Naive thymus-derived CD8-positive, alpha-beta T cell (primary cell): ENCODE results near the gene ACTL7A. TPM values are rescaled to one million over a fixed set of nuclear protein-coding genes. Genes with fewer than 3 reads are reported as not detected.

Experiments
- ATAC-seq, 2 donors: fragments of 150-1000 bp; cut with Tn5 transposase in 1 of 2; sonication (Bioruptor Pico), chemical (Tn5 transposase) in 1 of 2; 1 replicate in 1 of 2; 2 replicates in 1 of 2; pipeline ENCODE4 v1.10.0; 2021; ENCODE audit warnings: mild to moderate bottlenecking in 2 of 2, moderate library complexity in 2 of 2
- POLR2A ChIA-PET: fragments of 350-600 bp; sonication (Branson Sonifier 250); formaldehyde crosslinking; loops from one replicate; lab custom pipeline; 2021; ENCODE audit warnings: antibody characterized with exemption; lab: Charles Lee
- DNase-seq, 10 donors: peaks; one replicate each; pipeline versions ENCODE4 v3.0.0 to v3.0.0-alpha.2; 2020 to 2022
- H3K27ac Mint-ChIP-seq, 10 donors: one replicate each; pipeline ENCODE4 v1.8.0; 2020 to 2022; ENCODE audit warnings: mild to moderate bottlenecking in 10 of 10, mixed read lengths in 10 of 10, moderate library complexity in 4 of 10, inconsistent platforms in 1 of 10
- H3K27me3 Mint-ChIP-seq, 5 donors: one replicate each; pipeline ENCODE4 v1.8.0; 2021 to 2022; ENCODE audit warnings: mixed read lengths in 5 of 5
- H3K36me3 Mint-ChIP-seq, 3 donors: one replicate each; pipeline ENCODE4 v1.8.0; 2020 to 2022; ENCODE audit warnings: mixed read lengths in 3 of 3, mild to moderate bottlenecking in 2 of 3, inconsistent platforms in 1 of 3
- H3K4me1 Mint-ChIP-seq, 4 donors: one replicate each; pipeline ENCODE4 v1.8.0; 2021 to 2022; ENCODE audit warnings: mixed read lengths in 4 of 4
- H3K4me3 Mint-ChIP-seq, 10 donors: one replicate each; pipeline ENCODE4 v1.8.0; 2020 to 2022; ENCODE audit warnings: mild to moderate bottlenecking in 10 of 10, mixed read lengths in 10 of 10, moderate library complexity in 6 of 10, inconsistent platforms in 1 of 10
- H3K9me3 Mint-ChIP-seq, 9 donors: one replicate each; pipeline ENCODE4 v1.8.0; 2020 to 2022; ENCODE audit warnings: mixed read lengths in 9 of 9, mild to moderate bottlenecking in 3 of 9, inconsistent platforms in 1 of 9, moderate library complexity in 1 of 9
- polyA plus RNA-seq, 3 donors: library from polyadenylated mRNA; unstranded; fragments of 300-500 nt; fragmentation: Illumina TruSeq; gene quantifications; one replicate each; pipeline ENCODE4 v1.2.3, GENCODE V29; 2021
- total RNA-seq, 8 experiments: library from RNA in 2 of 8; stranded (reverse) in 2 of 8; gene quantifications; one replicate each; pipeline ENCODE4 v1.2.3 and lab custom pipeline; 2021 to 2026

Gene ACTL7A
- total and polyA plus RNA-seq, 5 experiments from 2014 or later, result not detected

GRCh38 chr9:108854094-108854493 lies 8.0 kb upstream of the ACTL7A start:
- no peak for DNase-seq
- H3K27me3 Mint-ChIP-seq, result peaks cover 0 to 9% (median 2%) of the 10 kb centered on the region in 5 donors
- POLR2A ChIA-PET, result no interaction called here

GRCh38 chr9:108854641-108855528 lies 7.2 kb upstream of the ACTL7A start:
- Mint-ChIP-seq H3K27ac (no peak overlapping the region), H3K27me3 (peaks cover 0 to 12% (median 2%) of the 10 kb centered on the region in 5 donors), H3K4me3 (no peak overlapping the region), H3K9me3 (peaks cover 0 to 2% (median 0%) of the 10 kb centered on the region in 9 donors), H3K36me3 (peaks cover 0 to 2% (median 0%) of the 10 kb centered on the region in 3 donors), H3K4me1 (peaks cover 0 to 2% (median 0%) of the 10 kb centered on the region in 4 donors)
- POLR2A ChIA-PET, result no interaction called here
- no peak for ATAC-seq
- DNase-seq, result no peak

More at GRCh38 chr9:108854094-108854493, 8.0 kb upstream of the ACTL7A start:
- H3K36me3 Mint-ChIP-seq, result peaks cover 0 to 2% (median 0%) of the 10 kb centered on the region in 3 donors
- no peak overlapping the region for H3K4me3 Mint-ChIP-seq
- ATAC-seq, result no peak
- no peak overlapping the region for H3K27ac Mint-ChIP-seq
- H3K4me1 Mint-ChIP-seq, result peaks cover 0 to 2% (median 0%) of the 10 kb centered on the region in 4 donors
- no peaks in the 10 kb centered on the region for H3K9me3 Mint-ChIP-seq

GRCh38 chr9:108855529-108855886 lies 6.6 kb upstream of the ACTL7A start:
- Mint-ChIP-seq H3K9me3 (peaks cover 0 to 3% (median 0%) of the 10 kb centered on the region in 9 donors), H3K27ac (no peak overlapping the region), H3K4me1 (peaks cover 0 to 2% (median 0%) of the 10 kb centered on the region in 4 donors), H3K4me3 (no peak overlapping the region), H3K27me3 (peaks cover 0 to 12% (median 2%) of the 10 kb centered on the region in 5 donors), H3K36me3 (peaks cover 0 to 2% (median 0%) of the 10 kb centered on the region in 3 donors)
- POLR2A ChIA-PET, result no interaction called here
- ATAC-seq (no peak), DNase-seq (no peak)

GRCh38 chr9:108855888-108856287 lies 6.2 kb upstream of the ACTL7A start, which contains the start of gene ACTL7B:
Gene ACTL7B, minus strand, starts transcription at chr9:108855986. Its CDS starts 56 bp downstream, at chr9:108855930.
- Mint-ChIP-seq H3K9me3 (peaks cover 0 to 3% (median 0%) of the 10 kb centered on the region in 9 donors), H3K27me3 (peaks cover 0 to 12% (median 2%) of the 10 kb centered on the region in 5 donors), H3K27ac (peak within 1 kb of the TSS in 2 of 10 donors; percentile 19 to 40), H3K36me3 (peaks cover 0 to 2% (median 0%) of the 10 kb centered on the region in 3 donors), H3K4me1 (peaks cover 0 to 2% (median 0%) of the 10 kb centered on the region in 4 donors), H3K4me3 (no peak within 1 kb of the TSS)
- DNase-seq (no peak), ATAC-seq (no peak)
- POLR2A ChIA-PET, result no interaction called here

- Mint-ChIP-seq H3K36me3 (peaks cover 0 to 2% (median 0%) of the 10 kb centered on the region in 3 donors), H3K9me3 (peaks cover 0 to 3% (median 0%) of the 10 kb centered on the region in 9 donors), H3K27ac (no peak overlapping the region), H3K27me3 (peaks cover 0 to 8% (median 0%) of the 10 kb centered on the region in 5 donors), H3K4me3 (no peak overlapping the region), H3K4me1 (peaks cover 0 to 4% (median 0%) of the 10 kb centered on the region in 4 donors)
- POLR2A ChIA-PET, result no interaction called here
- DNase-seq, result no peak
- ATAC-seq, result no peak
Observed at GRCh38 chr9:108857572-108857971, 4.5 kb upstream of the ACTL7A start.

- Mint-ChIP-seq H3K9me3 (peaks cover 0 to 3% (median 0%) of the 10 kb centered on the region in 9 donors), H3K4me3 (no peak overlapping the region), H3K4me1 (peaks cover 0 to 4% (median 0%) of the 10 kb centered on the region in 4 donors), H3K27me3 (peaks cover 0 to 8% (median 0%) of the 10 kb centered on the region in 5 donors), H3K36me3 (no peaks in the 10 kb centered on the region), H3K27ac (no peak overlapping the region)
- ATAC-seq (no peak), DNase-seq (no peak)
- POLR2A ChIA-PET, result no interaction called here
Observed at GRCh38 chr9:108859459-108860114, 2.5 kb upstream of the ACTL7A start.

GRCh38 chr9:108860354-108860753 lies 1.7 kb upstream of the ACTL7A start:
- no peaks in the 10 kb centered on the region for H3K36me3 Mint-ChIP-seq
- H3K4me3 Mint-ChIP-seq, result no peak overlapping the region
- no peak for DNase-seq
- peaks cover 0 to 3% (median 0%) of the 10 kb centered on the region in 9 donors for H3K9me3 Mint-ChIP-seq
- ATAC-seq, result no peak
- peaks cover 0 to 4% (median 0%) of the 10 kb centered on the region in 4 donors for H3K4me1 Mint-ChIP-seq
- peaks cover 0 to 8% (median 0%) of the 10 kb centered on the region in 5 donors for H3K27me3 Mint-ChIP-seq
- POLR2A ChIA-PET, result no interaction called here
- H3K27ac Mint-ChIP-seq, result no peak overlapping the region

- POLR2A ChIA-PET, result no interaction called here
- H3K4me1 Mint-ChIP-seq, result peaks cover 0 to 4% (median 0%) of the 10 kb centered on the region in 4 donors
- H3K27ac Mint-ChIP-seq, result no peak overlapping the region
- peaks cover 0 to 3% (median 0%) of the 10 kb centered on the region in 9 donors for H3K9me3 Mint-ChIP-seq
- H3K4me3 Mint-ChIP-seq, result no peak overlapping the region
- H3K27me3 Mint-ChIP-seq, result peaks cover 0 to 8% (median 0%) of the 10 kb centered on the region in 5 donors
- peaks cover 0 to 2% (median 0%) of the 10 kb centered on the region in 3 donors for H3K36me3 Mint-ChIP-seq
- ATAC-seq (no peak), DNase-seq (no peak)
Observed at GRCh38 chr9:108860764-108861163, 1.3 kb upstream of the ACTL7A start.

- H3K36me3 Mint-ChIP-seq, result peaks cover 0 to 4% (median 0%) of the 10 kb centered on the region in 3 donors
- H3K4me3 Mint-ChIP-seq, result no peak overlapping the region
- peaks cover 0 to 3% (median 0%) of the 10 kb centered on the region in 9 donors for H3K9me3 Mint-ChIP-seq
- POLR2A ChIA-PET, result no interaction called here
- peaks cover 0 to 8% (median 0%) of the 10 kb centered on the region in 5 donors for H3K27me3 Mint-ChIP-seq
- no peak for ATAC-seq
- DNase-seq, result no peak
- H3K4me1 Mint-ChIP-seq, result peaks cover 0 to 4% (median 0%) of the 10 kb centered on the region in 4 donors
- H3K27ac Mint-ChIP-seq, result no peak overlapping the region
Observed at GRCh38 chr9:108861464-108861863, 602 bp upstream of the ACTL7A start.

- H3K4me1 Mint-ChIP-seq, result peaks cover 0 to 2% (median 0%) of the 10 kb centered on the region in 4 donors
- peaks cover 0 to 3% (median 0%) of the 10 kb centered on the region in 9 donors for H3K9me3 Mint-ChIP-seq
- POLR2A ChIA-PET, result no interaction called here
- ATAC-seq, result no peak
- H3K27me3 Mint-ChIP-seq, result peaks cover 0 to 3% (median 0%) of the 10 kb centered on the region in 5 donors
- H3K27ac Mint-ChIP-seq, result no peak overlapping the region
- H3K36me3 Mint-ChIP-seq, result peaks cover 12 to 23% (median 12%) of the 10 kb centered on the region in 3 donors
- DNase-seq, result no peak
- H3K4me3 Mint-ChIP-seq, result no peak overlapping the region
Observed at GRCh38 chr9:108863891-108864290, 1.8 kb downstream of the ACTL7A start.

GRCh38 chr9:108864446-108864845 lies 2.4 kb downstream of the ACTL7A start:
- ATAC-seq (no peak), DNase-seq (no peak)
- Mint-ChIP-seq H3K9me3 (peaks cover 0 to 3% (median 0%) of the 10 kb centered on the region in 9 donors), H3K4me1 (peaks cover 0 to 2% (median 0%) of the 10 kb centered on the region in 4 donors), H3K27me3 (peaks cover 0 to 2% (median 0%) of the 10 kb centered on the region in 5 donors), H3K27ac (no peak overlapping the region), H3K4me3 (no peak overlapping the region), H3K36me3 (peaks cover 14 to 29% (median 14%) of the 10 kb centered on the region in 3 donors)
- POLR2A ChIA-PET, result no interaction called here

GRCh38 chr9:108865037-108865436 lies 3.0 kb downstream of the ACTL7A start:
- no peak for ATAC-seq
- H3K27ac Mint-ChIP-seq, result no peak overlapping the region
- H3K4me1 Mint-ChIP-seq, result peaks cover 0 to 2% (median 0%) of the 10 kb centered on the region in 4 donors
- no peak for DNase-seq
- H3K36me3 Mint-ChIP-seq, result peaks cover 14 to 33% (median 14%) of the 10 kb centered on the region in 3 donors
- no peaks in the 10 kb centered on the region for H3K9me3 Mint-ChIP-seq
- H3K27me3 Mint-ChIP-seq, result no peaks in the 10 kb centered on the region
- no peak overlapping the region for H3K4me3 Mint-ChIP-seq
- POLR2A ChIA-PET, result no interaction called here
